Activated T-helper 1 cell treated with Interleukin-2 at 50 U/mL for 16 hours (primary cell): Measurements from ENCODE around the gene CUL2.
"Not testable (repeated sequence)": the region's sequence is repeated elsewhere in the genome, so short reads cannot be mapped to it uniquely, and the experiment has no call there.

Experiments
- DNase-seq: peaks from one replicate; pipeline ENCODE4 v3.0.0-alpha.2; 2020; ENCODE audit warnings: low read depth

The CUL2 gene

DNA sequence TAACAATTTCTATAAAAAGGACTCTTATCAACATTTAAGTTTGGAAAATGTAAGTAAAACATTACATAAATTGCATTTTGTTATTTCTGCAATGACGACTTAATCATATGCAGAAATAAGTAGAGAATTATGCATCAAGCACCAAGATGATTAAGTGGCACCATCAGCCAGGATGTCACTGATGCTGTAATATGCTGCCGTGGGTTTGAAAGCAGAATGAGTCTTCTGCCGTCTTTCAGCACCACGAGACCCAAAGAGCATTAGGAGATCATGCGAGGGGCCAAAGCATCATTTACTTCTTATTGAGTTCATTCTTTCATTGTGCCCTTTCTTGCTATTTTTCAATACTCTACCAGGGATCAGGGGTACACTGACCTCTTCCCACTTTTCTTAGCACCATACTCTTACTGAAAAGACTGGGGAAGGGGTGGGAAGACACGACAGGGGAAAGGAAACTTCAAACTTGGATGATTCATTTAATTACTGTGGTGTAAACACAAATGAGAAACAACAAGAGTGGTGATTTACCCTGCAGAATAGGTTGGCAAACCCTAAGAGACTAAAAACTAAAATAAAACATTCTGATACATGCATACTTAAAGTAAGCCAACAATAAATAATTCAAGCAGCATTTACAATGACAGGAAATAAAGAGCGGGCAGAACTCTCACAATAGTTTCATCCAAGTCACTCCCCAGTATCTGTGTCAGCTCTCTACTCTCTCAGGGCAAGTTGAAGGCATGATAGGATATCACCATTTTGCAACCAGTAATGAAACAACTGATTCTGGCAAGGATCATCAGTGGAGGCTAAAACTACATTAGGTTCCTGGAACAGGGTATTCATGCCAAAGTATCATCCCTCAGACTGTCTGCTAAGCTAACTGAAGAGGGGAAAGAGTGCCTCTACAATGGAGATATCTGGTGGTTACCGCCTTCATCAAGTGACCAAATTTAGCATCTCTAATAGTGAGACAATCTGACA lies 70.8 kb downstream of the CUL2 start:
- no peak for DNase-seq

DNA sequence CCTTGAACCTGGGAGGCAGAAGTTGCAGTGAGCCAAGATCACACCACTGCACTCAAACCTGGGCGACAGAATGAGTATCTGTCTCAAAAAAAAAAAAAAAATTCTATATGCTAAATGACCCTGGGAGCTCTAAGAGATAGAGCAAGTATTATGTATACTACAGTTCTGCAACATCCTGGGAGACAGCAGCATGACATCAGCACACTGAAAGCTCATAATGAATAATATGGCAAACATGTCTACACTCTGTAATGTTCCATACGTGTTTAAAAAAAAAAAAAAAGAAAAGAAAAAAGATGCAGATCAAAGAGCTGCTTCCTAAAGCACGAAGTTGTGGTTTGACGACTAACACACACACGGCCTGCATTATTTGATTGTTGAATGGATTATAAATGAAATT lies 72.5 kb downstream of the CUL2 start:
- no peak for DNase-seq

GRCh38 chr10:35015843-35016408 lies 74.2 kb downstream of the CUL2 start:
- no peak for DNase-seq

DNA sequence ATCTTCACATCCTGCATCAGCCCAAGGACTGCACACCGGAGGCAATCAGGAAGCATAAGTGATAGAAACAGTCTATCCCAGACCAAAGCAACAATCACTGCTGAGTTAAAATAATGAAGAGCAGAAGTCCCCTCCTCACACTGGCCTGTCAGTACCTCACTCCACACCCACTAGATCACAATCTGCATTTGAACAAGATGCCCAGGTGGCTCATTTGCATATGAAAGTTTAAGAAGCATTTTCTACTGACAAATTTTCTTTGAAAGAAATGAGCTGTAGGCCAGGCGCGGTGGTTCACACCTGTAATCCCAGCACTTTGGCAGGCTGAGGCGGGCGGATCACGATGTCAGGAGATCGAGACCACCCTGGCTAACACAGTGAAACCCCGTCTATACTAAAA lies 77.4 kb downstream of the CUL2 start:
- no peak for DNase-seq

- DNase-seq: no peak
These were observed 78.4 kb downstream of the CUL2 start for GRCh38 chr10:35011771-35012191.

GRCh38 chr10:35007858-35008301 lies 82.3 kb downstream of the CUL2 start:
- no peak for DNase-seq

DNA sequence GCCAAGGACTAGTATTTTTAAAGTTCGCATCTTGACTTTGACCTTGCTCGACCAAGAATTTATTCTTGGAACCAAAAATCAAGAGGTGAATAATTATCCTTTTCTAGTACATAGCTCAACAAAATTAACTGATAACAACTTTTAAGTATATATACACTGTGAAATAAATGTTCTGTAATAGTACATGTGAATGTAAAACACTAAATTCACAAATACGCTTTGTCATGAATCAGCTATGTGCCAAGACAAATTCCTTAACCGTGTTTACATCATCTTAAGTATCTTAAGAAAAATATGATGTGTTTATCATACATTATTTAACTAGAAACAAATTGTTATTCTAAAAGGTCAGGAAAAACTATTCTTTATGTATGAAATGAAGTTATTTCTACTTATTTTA lies 83.3 kb downstream of the CUL2 start:
- DNase-seq: no peak

DNA sequence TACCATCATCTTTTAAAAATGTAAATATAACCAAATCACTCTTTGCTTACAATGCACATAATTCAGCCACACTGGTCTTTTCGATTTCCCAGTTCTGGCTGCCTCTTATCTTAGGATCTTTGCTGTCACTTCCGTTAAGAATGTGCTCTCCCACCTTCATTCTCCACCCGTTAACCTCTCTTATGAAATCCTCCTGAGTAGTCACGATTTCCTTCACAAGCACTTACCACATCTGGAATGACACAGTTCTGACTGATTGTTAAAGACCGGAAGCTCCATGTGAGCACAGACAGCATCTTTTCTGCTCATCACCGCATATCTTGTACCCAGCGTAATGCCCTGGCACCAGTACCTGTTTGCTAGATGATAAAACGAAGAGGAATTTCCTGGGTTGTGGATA lies 84.3 kb downstream of the CUL2 start:
- DNase-seq: no peak

DNA sequence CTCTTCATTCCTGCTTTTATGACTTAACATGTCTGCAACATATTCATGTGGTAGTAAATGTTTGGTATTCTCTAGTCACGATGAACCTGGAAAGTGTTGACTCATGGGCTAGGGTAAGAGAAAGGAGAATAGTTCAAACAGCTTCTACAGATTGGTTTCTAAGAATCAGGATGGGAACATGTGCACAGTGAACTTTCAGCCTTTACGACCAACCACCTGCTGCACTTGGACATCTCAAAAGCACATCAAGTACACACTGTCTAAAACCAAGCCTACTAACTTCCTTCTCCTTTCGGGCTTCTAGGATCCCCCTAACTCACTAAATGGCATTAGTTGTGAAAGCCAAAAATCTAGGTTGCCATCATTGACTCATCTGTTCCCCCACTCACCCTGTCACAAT lies 85.5 kb downstream of the CUL2 start:
- DNase-seq: no peak

DNA sequence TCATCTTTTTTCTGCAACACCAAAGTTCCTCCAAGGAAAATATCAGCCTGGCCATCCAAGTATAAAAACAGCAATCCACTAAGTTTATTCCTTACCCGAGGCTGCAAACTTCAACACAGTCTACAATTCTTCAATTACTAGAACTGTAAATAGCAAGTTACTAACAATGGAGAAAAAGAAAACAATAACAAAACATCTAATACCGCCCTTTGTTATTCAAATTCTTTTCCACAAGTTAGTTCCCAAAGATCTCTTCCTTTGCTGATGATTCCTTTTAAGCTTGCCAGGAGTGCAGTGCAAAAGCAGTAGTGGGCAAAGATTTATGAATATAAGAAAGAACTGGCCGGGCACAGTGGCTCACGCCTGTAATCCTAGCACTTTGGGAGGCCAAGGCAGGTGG lies 86.2 kb downstream of the CUL2 start:
- DNase-seq: no peak

DNA sequence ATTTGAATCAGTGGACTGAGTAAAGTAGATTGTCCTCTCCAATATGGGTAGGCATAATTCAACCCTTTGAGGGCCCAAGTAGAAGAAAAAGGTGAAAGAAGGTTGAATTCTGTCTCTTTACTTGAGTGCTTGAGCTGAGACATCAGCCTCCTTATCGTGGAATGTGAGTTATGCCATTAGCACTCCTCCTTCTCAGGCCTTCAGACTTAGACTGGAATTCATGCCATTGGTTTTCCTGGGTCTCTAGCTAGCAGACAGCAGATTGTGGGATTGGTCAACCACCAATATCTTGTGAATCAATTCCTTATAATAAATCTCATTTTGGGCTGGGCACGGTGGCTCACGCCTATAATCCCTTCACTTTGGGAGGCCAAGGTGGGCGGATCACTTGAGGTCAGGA lies 89.2 kb downstream of the CUL2 start:
- no peak for DNase-seq

- DNase-seq: no peak
These were observed 90.6 kb downstream of the CUL2 start for GRCh38 chr10:34999532-34999931.

DNA sequence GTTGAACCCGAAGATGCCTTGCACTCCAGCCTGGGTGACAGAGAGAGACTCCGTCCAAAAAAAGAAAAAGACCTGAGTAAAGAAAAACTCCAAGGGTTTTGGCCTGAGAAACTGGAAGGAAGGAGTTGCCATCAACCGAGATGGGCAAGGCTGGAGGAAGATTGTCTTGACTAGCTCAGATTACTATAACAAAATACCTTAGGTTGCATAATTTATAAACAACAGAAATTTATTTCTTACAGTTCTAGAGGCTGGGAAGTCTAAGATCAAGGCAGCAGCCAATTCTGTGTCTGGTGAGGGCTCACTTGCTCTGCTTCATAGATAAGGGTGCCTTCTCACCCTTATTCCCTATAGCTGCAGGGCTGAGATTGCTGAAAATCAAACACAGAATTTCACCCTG lies 91.2 kb downstream of the CUL2 start:
- DNase-seq: no peak

DNA sequence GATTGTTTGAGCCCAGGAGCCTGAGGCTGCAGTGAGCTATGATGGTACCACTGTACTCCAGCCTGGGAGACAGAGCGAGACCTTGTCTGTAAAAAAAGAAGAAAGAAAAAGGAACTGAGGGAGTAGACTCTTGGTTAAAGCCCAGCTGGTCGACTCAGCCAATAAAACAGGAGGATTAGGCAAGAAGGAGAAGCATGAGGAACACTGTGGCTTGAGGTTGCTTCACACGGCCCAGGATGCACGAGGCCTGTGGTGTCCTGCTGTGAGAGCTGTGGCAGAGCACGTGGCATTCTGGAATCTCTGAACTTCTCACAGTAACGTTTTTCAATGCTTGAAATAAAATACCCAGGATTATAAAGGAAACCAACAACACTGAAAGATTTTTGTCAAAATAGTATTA lies 93.3 kb downstream of the CUL2 start:
- DNase-seq: no peak

DNA sequence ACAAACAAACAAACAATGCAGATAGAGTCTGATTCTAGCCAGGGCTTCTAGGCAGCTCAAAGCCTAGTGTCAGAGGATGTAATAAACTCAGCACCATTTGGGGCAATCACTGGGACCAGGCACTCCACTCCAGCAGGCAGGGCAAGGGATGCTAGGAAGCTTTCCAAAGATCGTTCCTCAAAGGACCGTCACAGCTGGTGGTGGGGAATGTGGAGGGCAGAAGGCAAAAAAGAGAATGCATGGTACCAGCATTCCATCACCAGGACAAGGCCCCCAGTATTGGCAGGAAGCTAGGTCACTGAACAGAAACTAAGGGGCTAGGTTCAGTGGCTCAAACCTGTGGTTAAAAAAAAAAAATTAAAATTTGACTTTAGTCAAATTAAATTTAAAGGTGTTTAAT lies 94.2 kb downstream of the CUL2 start:
- DNase-seq: no peak

DNA sequence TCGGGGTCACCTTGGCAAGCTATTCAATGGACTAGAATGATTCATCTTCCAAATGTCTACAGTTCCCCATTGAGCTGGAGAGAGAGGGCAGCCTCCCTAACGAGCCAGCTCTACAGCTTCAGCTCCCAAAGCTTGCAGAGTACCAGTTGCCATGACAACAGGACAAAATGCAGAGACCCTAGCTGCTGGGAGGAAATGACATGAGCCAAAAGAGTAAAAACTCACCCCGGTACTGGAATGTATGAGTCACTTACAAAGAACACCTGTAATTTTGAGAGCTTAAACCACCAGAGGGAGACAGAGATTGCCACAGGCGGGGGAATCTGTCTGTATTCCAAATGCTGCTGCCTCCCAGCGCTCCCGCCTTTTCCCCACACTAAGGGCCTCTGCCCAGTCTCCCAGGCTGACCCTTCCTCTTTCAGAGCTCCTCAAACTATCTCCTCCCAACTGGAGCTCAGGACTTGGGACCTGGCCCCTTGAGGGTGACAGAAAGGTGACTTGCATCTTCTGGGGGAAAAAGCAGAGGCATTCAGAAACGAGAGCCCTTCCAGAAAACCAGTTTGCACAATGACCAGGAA lies 95.5 kb downstream of the CUL2 start:
- peak; percentile 3 for DNase-seq

GRCh38 chr10:34993782-34994181 lies 96.4 kb downstream of the CUL2 start:
- DNase-seq: no peak

- not testable (repeated sequence) for DNase-seq
These were observed 99.0 kb downstream of the CUL2 start for GRCh38 chr10:34991117-34991516.

DNA sequence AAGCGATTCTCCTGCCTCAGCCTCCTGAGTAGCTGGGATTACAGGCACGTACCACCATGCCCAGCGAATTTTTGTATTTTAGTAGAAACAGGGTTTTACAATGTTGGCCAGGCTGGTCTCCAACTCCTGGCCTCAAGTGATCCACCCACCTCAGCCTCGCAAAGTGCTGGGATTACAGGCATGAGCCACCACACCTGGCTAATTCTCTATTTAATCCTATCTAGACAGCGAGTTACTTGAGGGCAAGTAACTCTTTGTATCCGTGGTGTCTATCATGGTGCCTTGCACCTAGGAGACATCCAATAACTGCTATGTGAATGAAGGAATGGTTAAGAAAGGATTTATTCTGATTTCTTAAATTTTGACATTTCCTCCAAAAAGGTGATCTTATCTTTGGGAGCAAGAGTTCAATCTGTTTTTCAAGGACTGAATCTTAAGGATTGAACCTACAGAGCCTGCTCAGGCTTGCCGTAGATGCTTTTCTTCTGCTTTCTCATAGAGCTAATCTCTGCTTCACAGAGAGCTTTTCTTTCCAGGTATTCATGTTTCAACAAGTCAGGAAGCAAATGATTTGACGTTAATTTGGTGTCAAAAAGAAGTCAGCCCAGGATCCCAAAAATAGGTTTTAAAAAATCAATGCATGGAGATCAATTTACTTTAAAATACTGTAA lies 101.6 kb downstream of the CUL2 start:
- DNase-seq: no peak

DNA sequence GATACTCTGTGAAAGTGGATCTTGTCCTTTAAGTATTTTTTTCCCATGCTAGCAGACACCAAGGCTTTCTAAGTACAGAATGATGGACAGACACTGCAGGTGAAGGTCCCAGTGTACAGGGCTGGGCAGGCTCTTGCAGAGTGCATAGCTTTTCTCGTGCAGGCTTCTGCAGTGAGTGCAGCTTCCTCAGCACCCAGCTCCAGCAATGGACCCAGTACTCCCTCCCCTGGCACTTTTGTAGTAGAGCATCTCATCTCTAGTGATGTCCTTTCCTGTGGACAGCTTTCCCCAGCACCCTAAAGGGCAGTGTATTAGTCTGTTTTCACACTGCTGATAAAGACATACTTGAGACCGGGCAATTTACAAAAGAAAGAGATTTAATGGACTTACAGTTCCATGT lies 104.3 kb downstream of the CUL2 start:
- no peak for DNase-seq

DNA sequence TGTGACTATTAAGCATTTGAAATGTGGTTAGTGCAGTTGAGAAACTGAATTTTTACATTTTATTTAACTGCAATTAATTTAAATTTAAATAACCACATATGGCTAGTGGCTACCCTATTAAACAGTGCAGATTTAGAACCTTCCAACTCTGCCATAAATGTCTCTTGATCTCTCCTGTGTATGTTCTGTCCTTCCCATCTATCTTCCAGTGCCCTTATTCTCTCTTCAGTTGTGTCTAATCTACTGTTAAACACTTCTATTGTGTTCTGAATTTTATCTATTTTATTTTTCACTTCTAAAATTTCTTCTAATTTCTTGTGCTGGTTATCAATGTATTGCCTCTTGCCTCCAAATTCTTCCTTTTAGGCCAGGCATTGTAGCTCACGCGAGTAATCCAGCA lies 105.0 kb downstream of the CUL2 start:
- DNase-seq: no peak

DNA sequence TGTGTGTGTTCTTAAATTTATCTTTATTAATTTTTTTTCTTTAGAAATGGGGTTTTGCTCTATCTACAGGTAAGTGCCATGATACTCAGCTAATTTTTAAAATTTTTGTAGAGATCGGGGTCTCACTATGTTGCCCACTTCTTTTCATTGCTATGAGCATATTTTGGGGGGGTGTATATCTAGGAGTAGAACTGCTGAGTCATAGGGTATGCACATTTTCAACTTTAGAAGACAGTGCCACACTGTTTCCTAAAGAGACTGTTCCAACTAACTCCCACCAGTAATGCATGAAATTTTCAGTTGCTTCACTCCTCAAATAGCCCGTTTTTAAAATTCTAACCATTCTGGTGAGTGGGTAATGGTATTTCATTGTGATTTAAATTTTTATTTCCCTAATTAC lies 108.3 kb downstream of the CUL2 start:
- no peak for DNase-seq

DNA sequence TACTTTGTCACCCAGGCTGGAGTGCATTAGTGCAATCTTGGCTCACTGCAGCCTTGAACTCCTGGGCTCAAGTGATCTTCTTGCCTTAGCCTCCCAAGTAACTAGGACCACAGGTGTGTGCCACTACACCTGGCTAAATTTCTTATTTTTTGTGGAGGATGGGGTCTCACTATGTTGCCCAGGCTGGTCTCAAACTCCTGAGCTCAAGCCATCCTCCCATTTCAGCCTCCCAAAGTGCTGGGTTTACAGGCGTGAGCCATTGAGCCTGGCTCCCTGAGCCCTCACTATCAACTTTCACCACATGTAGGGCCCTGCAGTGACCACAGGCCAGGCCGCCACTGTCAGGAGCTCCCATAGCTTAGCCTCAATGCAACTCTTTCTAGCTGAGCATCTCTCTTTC lies 110.2 kb downstream of the CUL2 start:
- DNase-seq: no peak
